Neural progenitor cell (in vitro differentiated cells): ENCODE data around the gene PCNP. TPM values are rescaled to one million over a fixed set of nuclear protein-coding genes. Genes with fewer than 3 reads are reported as not detected.

Experiments
- DNase-seq: peaks from one replicate; pipeline ENCODE4 v3.0.0-alpha.2; 2016; ENCODE audit warnings: low spot score
- H2AFZ ChIP-seq: fragments of 200-600 bp; sonication (generic); replicated peaks from 2 replicates; pipeline ENCODE4 v1.6.1; 2016; ENCODE audit warnings: antibody characterized with exemption
- H3F3A ChIP-seq: fragments of 200-600 bp; sonication (generic); 2 replicates; pipeline ENCODE4 v1.6.1; 2016; ENCODE audit warnings: antibody characterized with exemption, low read depth
- H3K27ac ChIP-seq: fragments of 200-600 bp; sonication (generic); 2 replicates; pipeline ENCODE4 v1.5.1; 2016; ENCODE audit warnings: mild to moderate bottlenecking
- H3K27me3 ChIP-seq: fragments of 200-600 bp; sonication (generic); 2 replicates; pipeline ENCODE4 v1.6.1; 2016; ENCODE audit warnings: mild to moderate bottlenecking, moderate library complexity
- H3K36me3 ChIP-seq: fragments of 200-600 bp; sonication (generic); 2 replicates; pipeline ENCODE4 v1.5.1; 2016
- H3K4me1 ChIP-seq: fragments of 200-600 bp; sonication (generic); 2 replicates; pipeline ENCODE4 v1.6.1; 2016; ENCODE audit warnings: mixed run types
- H3K4me2 ChIP-seq: fragments of 200-600 bp; sonication (generic); 2 replicates; pipeline ENCODE4 v1.6.1; 2016
- H3K4me3 ChIP-seq: fragments of 200-600 bp; sonication (generic); 2 replicates; pipeline ENCODE4 v1.5.1; 2016
- H3K79me2 ChIP-seq: fragments of 200-600 bp; sonication (generic); 2 replicates; pipeline ENCODE4 v1.6.1; 2016; ENCODE audit warnings: low read depth
- H3K9ac ChIP-seq: fragments of 200-600 bp; sonication (generic); 2 replicates; pipeline ENCODE4 v1.6.1; 2016
- H3K9me3 ChIP-seq: fragments of 200-600 bp; sonication (generic); 2 replicates; pipeline ENCODE4 v1.5.1; 2016; ENCODE audit warnings: low read depth
- H4K20me1 ChIP-seq: fragments of 200-600 bp; sonication (generic); 2 replicates; pipeline ENCODE4 v1.6.1; 2016; ENCODE audit warnings: low read depth
- H3K27ac Mint-ChIP-seq: 3 replicates; pipeline ENCODE4 v1.8.0; 2021; ENCODE audit warnings: mixed read lengths
- H3K27me3 Mint-ChIP-seq: 2 replicates; pipeline ENCODE4 v1.8.0; 2022; ENCODE audit warnings: low read depth, mild to moderate bottlenecking, inconsistent platforms, moderate library complexity, mixed read lengths; ENCODE audit not compliant: insufficient read depth
- H3K36me3 Mint-ChIP-seq: 3 replicates; pipeline ENCODE4 v1.8.0; 2021; ENCODE audit warnings: mixed read lengths
- H3K4me1 Mint-ChIP-seq: 3 replicates; pipeline ENCODE4 v1.8.0; 2021; ENCODE audit warnings: mixed read lengths
- H3K4me3 Mint-ChIP-seq: 3 replicates; pipeline ENCODE4 v1.8.0; 2021; ENCODE audit warnings: mild to moderate bottlenecking, moderate library complexity, mixed read lengths
- H3K9me3 Mint-ChIP-seq: 3 replicates; pipeline ENCODE4 v1.8.0; 2020; ENCODE audit warnings: mixed read lengths
- EZH2 ChIP-seq: fragments of 200-600 bp; sonication (generic); IDR thresholded peaks from 2 replicates; pipeline ENCODE4 v1.6.1; 2017; ENCODE audit warnings: antibody characterized with exemption, mild to moderate bottlenecking, moderate library complexity
- EZH2phosphoT487 ChIP-seq: fragments of 200-600 bp; sonication (generic); IDR thresholded peaks from 2 replicates; pipeline ENCODE4 v1.6.1; 2017; ENCODE audit warnings: antibody characterized with exemption
- total RNA-seq: library from RNA; depleted of rRNA; stranded (reverse); fragments of >200 nt; gene quantifications from 2 replicates; pipeline ENCODE4 v1.2.3, GENCODE V29; 2015; ENCODE audit warnings: low replicate concordance
- TF ChIP-seq, protein P1 (sequence below): fragments of 200-600 bp; sonication (generic); IDR thresholded peaks from 2 replicates; pipeline ENCODE4 v1.5.1; 2017; ENCODE audit warnings: antibody characterized with exemption, mild to moderate bottlenecking

The PCNP gene
- total RNA-seq, 1 donor from 2014 or later, result 248 TPM

DNA sequence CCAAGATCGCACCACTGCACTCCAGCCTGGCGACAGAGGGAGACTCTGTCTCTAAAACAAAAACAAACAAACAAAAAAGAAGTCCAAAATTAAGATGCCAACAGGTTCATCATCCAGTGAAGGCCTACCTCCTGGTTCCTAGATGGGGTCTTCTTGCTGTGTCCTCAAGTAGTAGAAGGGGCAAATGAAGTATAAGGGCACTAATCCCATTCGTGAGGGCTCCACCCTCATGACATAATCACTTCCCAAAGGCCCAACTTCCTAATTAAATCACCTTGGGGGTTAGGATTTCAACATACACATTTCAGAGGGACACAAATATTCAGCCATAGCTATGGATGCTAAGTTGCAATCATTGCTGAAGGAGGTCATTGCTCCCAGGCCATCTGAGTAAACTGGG is 45.8 kb downstream of the PCNP start:
- no peaks in the 10 kb centered on the region for H3F3A ChIP-seq
- H3K4me1 ChIP-seq, result no peaks in the 10 kb centered on the region
- H3K36me3 ChIP-seq, result no peaks in the 10 kb centered on the region
- Mint-ChIP-seq H3K4me3 (no peak overlapping the region), H3K9me3 (no peaks in the 10 kb centered on the region), H3K36me3 (no peaks in the 10 kb centered on the region), H3K27ac (no peak overlapping the region), H3K4me1 (no peaks in the 10 kb centered on the region), H3K27me3 (no peaks in the 10 kb centered on the region)
- no peak overlapping the region for H3K27ac ChIP-seq
- no peaks in the 10 kb centered on the region for H3K79me2 ChIP-seq
- no peak overlapping the region for H3K4me2 ChIP-seq
- no peaks in the 10 kb centered on the region for H3K9me3 ChIP-seq
- H4K20me1 ChIP-seq, result no peaks in the 10 kb centered on the region
- no peaks in the 10 kb centered on the region for H3K27me3 ChIP-seq
- no peak overlapping the region for H3K9ac ChIP-seq
- no peak for DNase-seq
- TF ChIP-seq EZH2phosphoT487 (no peak), EZH2 (no peak)
- TF ChIP-seq, protein P1, sequence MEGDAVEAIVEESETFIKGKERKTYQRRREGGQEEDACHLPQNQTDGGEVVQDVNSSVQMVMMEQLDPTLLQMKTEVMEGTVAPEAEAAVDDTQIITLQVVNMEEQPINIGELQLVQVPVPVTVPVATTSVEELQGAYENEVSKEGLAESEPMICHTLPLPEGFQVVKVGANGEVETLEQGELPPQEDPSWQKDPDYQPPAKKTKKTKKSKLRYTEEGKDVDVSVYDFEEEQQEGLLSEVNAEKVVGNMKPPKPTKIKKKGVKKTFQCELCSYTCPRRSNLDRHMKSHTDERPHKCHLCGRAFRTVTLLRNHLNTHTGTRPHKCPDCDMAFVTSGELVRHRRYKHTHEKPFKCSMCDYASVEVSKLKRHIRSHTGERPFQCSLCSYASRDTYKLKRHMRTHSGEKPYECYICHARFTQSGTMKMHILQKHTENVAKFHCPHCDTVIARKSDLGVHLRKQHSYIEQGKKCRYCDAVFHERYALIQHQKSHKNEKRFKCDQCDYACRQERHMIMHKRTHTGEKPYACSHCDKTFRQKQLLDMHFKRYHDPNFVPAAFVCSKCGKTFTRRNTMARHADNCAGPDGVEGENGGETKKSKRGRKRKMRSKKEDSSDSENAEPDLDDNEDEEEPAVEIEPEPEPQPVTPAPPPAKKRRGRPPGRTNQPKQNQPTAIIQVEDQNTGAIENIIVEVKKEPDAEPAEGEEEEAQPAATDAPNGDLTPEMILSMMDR, result no peak
- H3K4me3 ChIP-seq, result no peak overlapping the region
- no peak overlapping the region for H2AFZ ChIP-seq

DNA sequence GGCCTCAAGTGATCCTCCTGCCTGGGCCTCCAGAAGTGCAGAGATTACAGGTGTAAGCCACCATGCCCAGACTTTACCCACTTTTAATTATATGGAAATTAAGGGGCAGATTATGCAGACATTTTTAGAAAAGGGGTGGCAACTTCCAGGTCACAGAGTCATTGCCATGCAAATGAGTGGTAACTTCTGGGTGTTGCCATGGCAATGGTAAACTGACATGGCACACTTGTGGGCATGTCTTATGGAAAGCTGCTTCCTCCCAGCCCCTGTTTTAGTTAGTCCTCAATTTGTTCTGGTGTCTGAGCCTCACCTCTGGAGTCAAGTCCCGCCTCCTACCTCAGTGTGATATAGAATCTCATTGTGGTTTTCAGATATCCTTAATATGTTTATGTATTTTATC is 49.7 kb downstream of the PCNP start:
- Histone ChIP-seq H3F3A (no peaks in the 10 kb centered on the region), H3K4me1 (no peaks in the 10 kb centered on the region), H3K4me2 (no peak overlapping the region), H3K9ac (no peak overlapping the region), H3K36me3 (no peaks in the 10 kb centered on the region), H3K4me3 (no peak overlapping the region), H3K9me3 (no peaks in the 10 kb centered on the region), H2AFZ (no peak overlapping the region), H3K27me3 (no peaks in the 10 kb centered on the region), H3K27ac (no peak overlapping the region), H4K20me1 (no peaks in the 10 kb centered on the region), H3K79me2 (no peaks in the 10 kb centered on the region)
- TF ChIP-seq EZH2, result no peak
- Mint-ChIP-seq H3K4me1 (no peaks in the 10 kb centered on the region), H3K36me3 (no peaks in the 10 kb centered on the region), H3K4me3 (no peak overlapping the region), H3K27me3 (no peaks in the 10 kb centered on the region), H3K27ac (no peak overlapping the region), H3K9me3 (no peaks in the 10 kb centered on the region)
- DNase-seq, result no peak

DNA sequence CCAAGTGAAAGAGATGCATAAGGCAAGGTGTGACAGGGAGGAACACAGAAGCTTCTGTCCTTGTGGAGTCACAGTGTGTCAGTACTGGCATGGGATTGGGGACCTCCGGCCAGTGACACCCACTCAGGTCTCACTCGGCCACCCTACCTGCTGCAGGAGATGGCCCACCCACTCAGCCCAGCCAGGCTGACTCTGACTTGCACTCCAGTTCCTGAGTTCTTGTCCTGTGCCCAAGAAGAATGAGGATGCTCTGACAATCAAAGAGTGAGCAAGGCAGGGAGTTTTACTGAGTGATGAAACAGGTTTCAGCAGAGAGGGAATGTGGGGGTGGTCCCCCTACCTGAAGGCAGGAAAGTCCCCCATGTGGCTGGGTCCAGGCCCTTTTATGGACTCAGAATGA is 50.9 kb downstream of the PCNP start:
- Histone ChIP-seq H3K4me1 (no peaks in the 10 kb centered on the region), H3K27me3 (no peaks in the 10 kb centered on the region), H3F3A (no peaks in the 10 kb centered on the region), H3K4me2 (no peak overlapping the region), H3K79me2 (no peaks in the 10 kb centered on the region), H4K20me1 (no peaks in the 10 kb centered on the region), H2AFZ (peak overlapping the region; percentile 6), H3K9me3 (no peaks in the 10 kb centered on the region), H3K9ac (no peak overlapping the region), H3K4me3 (no peak overlapping the region), H3K36me3 (no peaks in the 10 kb centered on the region), H3K27ac (no peak overlapping the region)
- H3K36me3 Mint-ChIP-seq, result no peaks in the 10 kb centered on the region
- TF ChIP-seq, protein P1, result no peak
- TF ChIP-seq EZH2phosphoT487, result no peak
- TF ChIP-seq EZH2, result no peak
- H3K9me3 Mint-ChIP-seq, result no peaks in the 10 kb centered on the region
- H3K27ac Mint-ChIP-seq, result no peak overlapping the region
- DNase-seq, result no peak
- H3K4me1 Mint-ChIP-seq, result no peaks in the 10 kb centered on the region
- no peaks in the 10 kb centered on the region for H3K27me3 Mint-ChIP-seq
- no peak overlapping the region for H3K4me3 Mint-ChIP-seq

DNA sequence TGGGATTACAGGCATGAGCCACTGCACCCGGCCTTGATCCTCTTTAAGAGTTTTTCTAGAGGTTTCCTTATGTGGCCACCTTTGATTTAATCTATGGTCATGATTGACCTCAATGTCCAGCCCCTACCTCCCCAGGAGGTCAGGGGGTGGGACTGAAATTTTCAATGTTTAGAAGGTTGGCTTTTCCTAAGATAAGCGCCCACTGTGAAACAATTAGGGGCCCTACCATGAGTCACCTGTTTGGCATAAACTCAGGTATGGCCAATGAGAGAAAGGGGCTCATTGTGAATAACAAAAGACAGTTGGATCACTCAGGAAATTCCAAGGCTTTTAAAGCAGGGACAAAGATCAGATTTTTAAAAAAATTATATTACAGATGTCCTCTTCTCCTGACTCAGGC is 51.9 kb downstream of the PCNP start:
- Histone ChIP-seq H3K27ac (no peak overlapping the region), H3K4me1 (no peaks in the 10 kb centered on the region), H3K9ac (no peak overlapping the region), H4K20me1 (no peaks in the 10 kb centered on the region), H3F3A (no peaks in the 10 kb centered on the region), H3K36me3 (no peaks in the 10 kb centered on the region), H3K9me3 (no peaks in the 10 kb centered on the region), H2AFZ (no peak overlapping the region), H3K4me3 (no peak overlapping the region), H3K79me2 (no peaks in the 10 kb centered on the region), H3K27me3 (no peaks in the 10 kb centered on the region), H3K4me2 (no peak overlapping the region)
- TF ChIP-seq EZH2, result no peak
- no peak for TF ChIP-seq EZH2phosphoT487
- TF ChIP-seq, protein P1, result no peak
- no peak for DNase-seq
- H3K27me3 Mint-ChIP-seq, result no peaks in the 10 kb centered on the region
- no peak overlapping the region for H3K4me3 Mint-ChIP-seq
- no peaks in the 10 kb centered on the region for H3K4me1 Mint-ChIP-seq
- no peak overlapping the region for H3K27ac Mint-ChIP-seq
- no peaks in the 10 kb centered on the region for H3K36me3 Mint-ChIP-seq
- H3K9me3 Mint-ChIP-seq, result no peaks in the 10 kb centered on the region
